HG02759 (cell line): Measurements from ENCODE around the gene IL17B.

ENCODE experiments used
- ATAC-seq: cut with Tn5 transposase; IDR thresholded peaks from one replicate; pipeline ENCODE4 v1.9.1; 2021; ENCODE audit warnings: mild to moderate bottlenecking, moderate library complexity; ENCODE audit not compliant: unreplicated experiment

The IL17B gene

GRCh38 chr5:149415066-149415967 lies 36.2 kb upstream of the IL17B start:
- ATAC-seq = no peak

DNA sequence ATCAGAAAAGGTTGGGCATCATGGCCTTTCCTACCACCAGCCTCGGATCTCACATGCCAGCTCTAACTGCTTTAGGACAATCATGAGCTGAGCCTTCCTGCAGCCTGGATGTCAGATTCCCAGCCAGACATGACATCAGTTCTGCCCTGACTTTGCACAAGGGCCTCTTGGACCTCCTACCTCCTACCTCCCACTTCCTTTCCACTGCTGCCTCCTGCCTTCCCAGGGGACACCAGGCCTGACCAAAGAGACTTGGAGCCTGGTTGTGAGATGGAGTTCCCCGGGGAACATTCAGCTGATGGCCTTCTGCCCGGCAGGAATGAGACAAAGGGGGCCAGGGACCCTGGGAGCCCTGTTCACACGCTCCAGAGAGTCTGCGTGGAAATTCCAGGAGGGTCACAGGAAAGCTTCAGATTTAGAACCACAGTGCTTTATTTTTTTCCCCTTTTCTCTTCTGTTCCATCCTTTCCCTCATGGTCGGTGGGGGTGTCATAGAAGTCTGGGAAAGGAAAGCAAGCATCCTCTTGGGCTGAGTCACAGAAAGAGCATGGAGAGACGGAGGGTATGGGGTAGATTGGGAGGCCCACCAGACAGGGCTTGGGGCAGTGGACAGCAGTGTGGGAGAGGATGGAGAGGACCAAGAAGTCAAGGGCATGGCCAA lies 35.4 kb upstream of the IL17B start:
- no peak for ATAC-seq

GRCh38 chr5:149413477-149414210 lies 34.6 kb upstream of the IL17B start:
- ATAC-seq = no peak

DNA sequence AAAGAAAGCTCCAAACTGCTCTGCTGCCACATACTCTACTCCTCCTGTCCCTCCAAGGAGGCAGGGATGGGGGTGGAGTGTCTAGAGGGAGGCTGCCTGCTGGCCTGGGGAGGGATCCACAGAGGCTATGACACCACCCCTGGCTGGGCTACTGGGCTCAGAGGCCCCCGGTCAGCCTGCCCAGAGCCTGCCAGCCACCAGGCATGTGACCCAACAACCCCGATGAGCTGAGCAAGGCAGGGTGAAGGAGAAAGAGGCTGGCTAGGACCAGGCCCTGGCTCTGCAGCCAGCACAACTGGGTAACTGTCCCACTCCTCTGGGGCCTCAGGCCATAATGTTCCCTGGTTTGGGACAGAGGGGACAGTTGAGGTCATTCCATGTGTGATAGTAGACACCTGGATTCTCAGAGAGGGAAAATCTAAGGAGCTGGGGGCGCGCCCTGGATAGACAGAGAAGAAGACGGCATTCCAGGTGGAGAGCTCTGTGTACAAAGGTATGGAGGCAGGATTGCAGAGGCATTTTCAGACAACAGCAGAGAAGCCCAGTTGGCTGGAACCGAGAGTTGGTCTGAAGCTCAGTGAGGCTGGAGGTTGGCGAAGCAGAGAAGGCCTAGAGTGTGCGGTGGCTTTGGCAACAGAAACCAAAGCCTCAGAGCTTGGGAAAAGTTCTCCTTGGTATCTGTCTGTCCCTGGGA lies 33.8 kb upstream of the IL17B start:
- no peak for ATAC-seq

GRCh38 chr5:149411738-149412519 lies 32.8 kb upstream of the IL17B start:
- ATAC-seq = no peak

DNA sequence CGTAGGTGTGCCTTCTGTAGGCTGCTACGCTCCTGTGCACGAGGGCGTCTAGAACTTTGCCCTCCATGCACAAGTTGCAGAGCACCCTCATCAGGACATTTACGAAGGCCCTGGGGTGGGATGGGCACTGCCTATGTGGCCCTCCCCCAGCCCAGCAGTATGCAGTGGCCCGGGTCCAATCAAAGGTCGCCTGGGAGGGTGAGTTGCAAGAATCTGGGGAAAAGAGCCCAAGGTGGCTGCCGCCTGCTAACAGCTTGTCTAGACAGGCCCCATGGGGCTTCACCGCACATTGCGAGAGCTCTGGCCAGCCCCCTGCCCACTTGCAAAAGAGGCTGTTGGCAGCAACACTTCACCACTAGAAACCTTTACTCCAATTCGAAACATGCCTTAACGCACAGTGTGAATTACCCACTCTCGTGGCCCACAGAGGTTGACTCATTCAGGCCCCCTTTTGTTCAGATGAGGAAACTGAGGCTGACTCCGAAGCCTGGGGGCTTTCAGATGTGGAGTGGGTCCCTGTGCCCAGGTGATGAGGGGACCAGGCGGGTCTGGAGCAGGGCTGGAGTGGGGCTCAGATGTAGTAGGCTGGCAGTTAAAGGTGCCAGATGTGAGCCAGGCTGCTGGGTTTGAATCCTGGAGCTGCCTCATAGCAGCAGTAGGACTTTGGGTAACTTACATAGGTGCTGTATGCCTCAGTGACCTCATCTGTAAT lies 31.8 kb upstream of the IL17B start:
- no peak for ATAC-seq

- ATAC-seq = no peak
Measured at GRCh38 chr5:149410071-149410470, 31.0 kb upstream of the IL17B start.

- no peak for ATAC-seq
Measured at GRCh38 chr5:149409268-149409948, 30.3 kb upstream of the IL17B start.

DNA sequence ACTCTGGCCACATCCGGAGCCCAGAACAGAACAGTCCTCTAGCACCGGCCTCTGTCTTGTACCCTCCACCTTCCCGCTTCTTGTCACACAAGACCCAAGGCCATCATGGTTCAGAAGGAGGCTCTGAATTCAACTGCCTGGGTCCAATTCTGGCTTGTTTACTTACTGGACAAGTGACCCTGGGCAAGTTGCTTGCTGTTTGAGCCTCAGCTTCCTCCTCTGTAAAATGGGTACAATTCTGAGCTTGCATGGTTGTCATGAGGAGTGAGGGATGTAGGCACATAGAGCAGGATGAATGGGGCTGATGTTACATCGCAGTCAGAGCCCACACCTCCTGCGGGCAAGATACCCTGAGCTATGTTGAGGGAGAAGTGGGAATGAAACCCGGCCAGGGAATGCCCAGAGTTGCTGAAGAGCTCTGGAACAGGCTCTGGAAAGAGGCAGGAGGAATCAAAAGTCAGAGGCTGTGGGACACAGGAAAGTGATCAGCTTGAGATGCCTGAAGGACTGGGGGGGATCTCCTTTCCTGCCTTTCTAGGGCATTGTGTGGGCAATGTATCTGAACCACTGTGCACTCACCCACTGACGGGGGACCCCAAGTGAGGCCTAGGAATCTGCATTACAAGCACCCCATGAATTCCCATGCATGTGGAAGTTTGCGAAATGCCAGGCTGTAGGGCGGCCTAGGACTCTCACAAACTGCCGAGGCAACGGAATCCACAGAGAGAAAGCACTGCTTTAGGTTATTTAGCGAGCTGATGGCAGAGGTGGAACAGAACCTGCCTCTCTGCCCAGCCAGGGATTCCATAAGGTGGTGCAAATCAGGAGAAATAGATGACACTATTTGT lies 29.4 kb upstream of the IL17B start:
- ATAC-seq = no peak

GRCh38 chr5:149407323-149408251 lies 28.5 kb upstream of the IL17B start:
- no peak for ATAC-seq

GRCh38 chr5:149406979-149407306 lies 27.9 kb upstream of the IL17B start:
- no peak for ATAC-seq

DNA sequence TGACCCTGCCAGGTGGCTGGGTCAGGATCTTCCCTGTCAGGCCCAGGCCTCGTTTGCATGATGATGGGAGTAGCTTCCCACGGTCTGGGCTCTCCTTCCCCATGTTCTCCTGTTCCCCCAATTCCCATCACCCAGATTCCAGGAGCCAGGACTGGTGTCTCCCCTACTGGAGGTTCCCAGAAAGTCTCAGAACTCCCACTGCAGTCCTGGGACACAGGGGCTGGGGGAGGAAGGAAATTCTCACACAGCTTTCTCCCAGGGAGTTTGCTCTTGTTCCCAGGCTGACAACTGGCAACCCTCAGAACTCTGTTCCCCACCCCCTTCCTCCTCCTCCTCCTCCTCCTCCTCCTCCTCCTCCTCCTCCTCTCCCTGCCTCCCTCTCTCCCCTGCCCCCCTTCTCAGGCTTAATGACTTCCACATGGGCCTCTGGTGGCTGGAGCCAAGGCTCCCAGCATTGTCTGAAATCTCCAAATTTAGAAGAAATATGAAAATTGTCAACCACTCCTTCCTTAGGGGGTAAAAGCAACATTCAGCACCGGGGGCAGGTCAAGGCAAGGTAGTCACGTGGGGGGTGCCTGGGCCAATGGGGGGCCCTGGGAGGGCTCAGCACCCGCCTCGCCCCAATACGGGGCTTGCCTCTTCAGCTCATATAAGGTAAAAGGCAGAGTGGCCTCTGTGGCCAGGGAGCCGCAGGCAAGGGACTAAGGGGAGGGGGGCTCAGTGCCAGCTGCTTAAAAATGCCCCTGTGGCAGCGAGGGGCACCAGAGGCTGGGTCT lies 27.3 kb upstream of the IL17B start:
- no peak for ATAC-seq

GRCh38 chr5:149405550-149406202 lies 26.6 kb upstream of the IL17B start:
- ATAC-seq = no peak

GRCh38 chr5:149404746-149405549 lies 25.9 kb upstream of the IL17B start:
- no peak for ATAC-seq
